ENCODE measurements around the gene OXLD1.
A peak's percentile ranks its signal among the peaks of the same experiment; 100 is the strongest.

The OXLD1 gene

GRCh38 chr17:81666342-81667191 is at the start of gene OXLD1, which contains the start of gene CCDC137:
Gene OXLD1, minus strand, starts transcription at chr17:81666605. Its CDS starts 28 bp downstream, at chr17:81666577.
Gene CCDC137, plus strand, starts transcription at chr17:81666737. Its CDS starts 30 bp downstream, at chr17:81666767.
- peak; percentile 94 for DNase-seq

- no peak for DNase-seq
These were observed 48.9 kb upstream of the OXLD1 start for GRCh38 chr17:81715107-81715871.

GRCh38 chr17:81714412-81715106 is 48.2 kb upstream of the OXLD1 start:
- DNase-seq: no peak

GRCh38 chr17:81713556-81714411 is 47.4 kb upstream of the OXLD1 start:
- peak; percentile 36 for DNase-seq

GRCh38 chr17:81713004-81713555 is 46.7 kb upstream of the OXLD1 start:
- DNase-seq: no peak

GRCh38 chr17:81712468-81713003 is 46.1 kb upstream of the OXLD1 start:
- DNase-seq: no peak

- DNase-seq: peak; percentile 78
These were observed 45.5 kb upstream of the OXLD1 start, which contains the start of gene SLC25A10 for GRCh38 chr17:81711814-81712467. Gene SLC25A10, plus strand, starts transcription at chr17:81712284. Its CDS starts 143 bp downstream, at chr17:81712427.

- DNase-seq: peak; percentile 95
These were observed 44.3 kb upstream of the OXLD1 start for GRCh38 chr17:81710514-81711308.

- DNase-seq: no peak
These were observed 42.4 kb upstream of the OXLD1 start for GRCh38 chr17:81708739-81709185.

- no peak for DNase-seq
These were observed 41.6 kb upstream of the OXLD1 start for GRCh38 chr17:81707725-81708646.

GRCh38 chr17:81706757-81707624 is 40.6 kb upstream of the OXLD1 start:
- no peak for DNase-seq

GRCh38 chr17:81706232-81706611 is 39.8 kb upstream of the OXLD1 start:
- peak; percentile 46 for DNase-seq

GRCh38 chr17:81705518-81706231 is 39.3 kb upstream of the OXLD1 start:
- DNase-seq: no peak

- no peak for DNase-seq
These were observed 37.6 kb upstream of the OXLD1 start for GRCh38 chr17:81703747-81704654.

GRCh38 chr17:81702934-81703746 is 36.7 kb upstream of the OXLD1 start, which contains the start of gene MRPL12:
Gene MRPL12, plus strand, starts transcription at chr17:81703367. Its CDS starts 135 bp downstream, at chr17:81703502.
- peak; percentile 88 for DNase-seq
